HepG2 (cell line): ENCODE results near the gene VCL. TPM values are rescaled to one million over a fixed set of nuclear protein-coding genes. Genes with fewer than 3 reads are reported as not detected.

Experiments used
- ATAC-seq: fragments of 200-7000 bp; cut with Tn5 transposase; 3 replicates; pipeline ENCODE4 v1.9.1; 2020; ENCODE audit warnings: mild to moderate bottlenecking, moderate library complexity
- BruUV-seq: library from RNA; stranded (reverse); fragments of 400-500 nt; replicated peaks from 2 replicates; lab custom pipeline; 2021; lab: Mats Ljungman, UMichigan
- CTCF ChIA-PET: fragments of 300-600 bp; formaldehyde crosslinking; extraction: SDS; loops from one replicate; lab custom pipeline; 2021; ENCODE audit warnings: low total read pairs, inconsistent platforms, low intra/inter-chr PET ratio; lab: Yijun Ruan, JAX
- POLR2A ChIA-PET: fragments of 350-600 bp; sonication (Branson Sonifier 250); formaldehyde crosslinking; loops from one replicate; lab custom pipeline; 2020; ENCODE audit warnings: antibody characterized with exemption, inconsistent platforms; lab: Yijun Ruan, JAX
- DNase-seq: peaks from one replicate; pipeline ENCODE4 v3.0.0-alpha.2; 2015; ENCODE audit warnings: low spot score
- FAIRE-seq: peaks from 3 replicates; lab custom pipeline; 2011; peaks lifted over from hg19 to GRCh38; lab: Jason Lieb, UNC
- H2AFZ ChIP-seq: one replicate; pipeline ENCODE4 v1.6.1; 2011; ENCODE audit warnings: low read length, inconsistent platforms
- H3K27ac ChIP-seq: fragments of 300-600 bp; 3 replicates; pipeline ENCODE4 v1.8.0; 2011; ENCODE audit warnings: mixed run types, mild to moderate bottlenecking, mixed read lengths, low read length, inconsistent platforms; ENCODE audit not compliant: insufficient read depth; ENCODE audit errors: extremely low read length
- H3K27me3 ChIP-seq, 2 experiments: fragments of 200-600 bp in 1 of 2; 2 replicates in 1 of 2; 3 replicates in 1 of 2; pipeline versions ENCODE4 v1.6.0 to v1.8.0; 2011; ENCODE audit warnings: low read length in 2 of 2, mild to moderate bottlenecking in 2 of 2, moderate library complexity in 2 of 2, inconsistent platforms in 1 of 2; ENCODE audit not compliant: insufficient read depth in 2 of 2, control insufficient read depth in 1 of 2
- H3K36me3 ChIP-seq, 2 experiments: fragments of 200-600 bp in 1 of 2; replicated peaks in 1 of 2; 2 replicates in 1 of 2; 3 replicates in 1 of 2; pipeline versions ENCODE4 v1.5.1 to v1.8.0; 2011; ENCODE audit warnings: low read length in 2 of 2, inconsistent platforms in 1 of 2; ENCODE audit not compliant: insufficient read depth in 2 of 2, control insufficient read depth in 1 of 2
- H3K4me1 ChIP-seq: 2 replicates; pipeline ENCODE4 v1.5.1; 2012; ENCODE audit warnings: low read length, inconsistent platforms; ENCODE audit not compliant: insufficient read depth
- H3K4me2 ChIP-seq: 2 replicates; pipeline ENCODE4 v1.6.0; 2011; ENCODE audit warnings: low read depth, low read length, inconsistent platforms
- H3K4me3 ChIP-seq, 3 experiments: fragments of 200-600 bp in 1 of 3; sonication (generic), shearing (Covaris generic) in 1 of 3; replicated peaks in 1 of 3; 2 replicates each; pipeline ENCODE4 v1.5.1; 2011 to 2016; ENCODE audit warnings: low read length in 3 of 3, inconsistent platforms in 2 of 3, low read depth in 2 of 3, mild to moderate bottlenecking in 2 of 3, control low read depth in 1 of 3, mixed read lengths in 1 of 3; ENCODE audit not compliant: insufficient read depth in 1 of 3
- H3K79me2 ChIP-seq: one replicate; pipeline ENCODE4 v1.6.1; 2011; ENCODE audit warnings: low read length, inconsistent platforms; ENCODE audit not compliant: insufficient read depth
- H3K9ac ChIP-seq: 2 replicates; pipeline ENCODE4 v1.6.0; 2011; ENCODE audit warnings: mild to moderate bottlenecking, low read depth, low read length, inconsistent platforms; ENCODE audit not compliant: insufficient read depth
- H3K9me3 ChIP-seq: 2 replicates; pipeline ENCODE4 v1.5.1; 2012; ENCODE audit warnings: mild to moderate bottlenecking, low read length
- H4K20me1 ChIP-seq: 2 replicates; pipeline ENCODE4 v1.6.0; 2011; ENCODE audit warnings: inconsistent platforms, mild to moderate bottlenecking, low read length, moderate library complexity; ENCODE audit not compliant: insufficient read depth
- GLI4 ChIP-seq: sonication (generic); formaldehyde crosslinking; IDR thresholded peaks from 2 replicates; pipeline ENCODE4 v1.5.1; 2020; ENCODE audit warnings: missing genetic modification reagents, mild to moderate bottlenecking, moderate library complexity, borderline replicate concordance
- JARID2 ChIP-seq: sonication (generic); formaldehyde crosslinking; IDR thresholded peaks from 2 replicates; pipeline ENCODE4 v1.8.1; 2023; ENCODE audit warnings: missing genetic modification reagents, inconsistent platforms; ENCODE audit not compliant: insufficient replicate concordance
- KDM2A ChIP-seq: sonication (generic); formaldehyde crosslinking; IDR thresholded peaks from 2 replicates; pipeline ENCODE4 v1.4.0; 2020; ENCODE audit warnings: low read depth, missing genetic modification reagents, borderline replicate concordance
- MATR3 ChIP-seq: sonication (generic); formaldehyde crosslinking; IDR thresholded peaks from 2 replicates; pipeline ENCODE4 v1.4.0; 2020; ENCODE audit warnings: missing genetic modification reagents
- SRSF1 ChIP-seq: fragments of 200-400 bp; formaldehyde crosslinking; optimal IDR thresholded peaks from 2 replicates; pipeline ENCODE3; 2017; ENCODE audit warnings: mild to moderate bottlenecking, low read depth, low read length, moderate library complexity
- TBX2 ChIP-seq: sonication (generic); formaldehyde crosslinking; IDR thresholded peaks from 2 replicates; pipeline ENCODE4 v1.5.0; 2020; ENCODE audit warnings: missing genetic modification reagents, mild to moderate bottlenecking, borderline replicate concordance
- TERF1 ChIP-seq: sonication (generic); formaldehyde crosslinking; IDR thresholded peaks from 2 replicates; pipeline ENCODE4 v1.8.0; 2022; ENCODE audit warnings: mild to moderate bottlenecking, missing genetic modification reagents, moderate library complexity
- THRA ChIP-seq: sonication (generic); formaldehyde crosslinking; IDR thresholded peaks from 2 replicates; pipeline ENCODE4 v1.4.0; 2020; ENCODE audit warnings: missing genetic modification reagents, borderline replicate concordance
- ZFP62 ChIP-seq: sonication (generic); formaldehyde crosslinking; IDR thresholded peaks from 2 replicates; pipeline ENCODE4 v1.4.0; 2020; ENCODE audit warnings: missing genetic modification reagents
- ZMAT3 ChIP-seq: sonication (generic); formaldehyde crosslinking; conservative IDR thresholded peaks from 2 replicates; pipeline ENCODE4 v1.7.0; 2021; ENCODE audit warnings: missing genetic modification reagents
- WGBS: methylation state at CpG from one replicate; pipeline ENCODE4 v1.1.6; 2017; ENCODE audit warnings: low lambda C conversion rate; 5-methylcytosine and 5-hydroxymethylcytosine counted together
- in situ Hi-C: cut with HindIII; loops from 2 replicates; pipeline ENCODE4 v1.10.0; 2017; ENCODE audit warnings: low pct_unique_long_range_greater_than_20kb; ENCODE audit not compliant: extremely low pct_ligation_motif_present
- intact Hi-C: fragments of 100-400 bp; cut with micrococcal nuclease; formaldehyde crosslinking; loops from one replicate; pipeline ENCODE4 v1.10.0; 2022; ENCODE audit not compliant: unreplicated experiment
- polyA plus RNA-seq, 8 experiments: library from polyadenylated mRNA; depleted of rRNA in 3 of 8; stranded (reverse) in 7 of 8; unstranded in 1 of 8; fragments of >200 nt; fragmentation: Illumina TruSeq in 4 of 8; extraction: Trizol in 4 of 8; gene quantifications; 2 replicates each; pipeline versions ENCODE4 v1.2.1 to v1.2.3, GENCODE V29; 2011 to 2016; ENCODE audit warnings: low read depth in 4 of 8, missing spikeins in 1 of 8, mixed read lengths in 1 of 8; ENCODE audit not compliant: insufficient read depth in 1 of 8
- total RNA-seq, 5 experiments: library from RNA; depleted of rRNA; stranded (reverse); fragments of >200 nt; fragmentation: Illumina TruSeq; extraction: Trizol; gene quantifications; 2 replicates each; pipeline ENCODE4 v1.2.3, GENCODE V29; 2016; ENCODE audit warnings: low read depth in 1 of 5
- TF ChIP-seq, protein P1 (sequence below): sonication (generic); formaldehyde crosslinking; IDR thresholded peaks from 2 replicates; pipeline ENCODE4 v1.4.0; 2020; ENCODE audit warnings: mild to moderate bottlenecking, missing genetic modification reagents
- TF ChIP-seq, protein P2 (sequence below): sonication (generic); formaldehyde crosslinking; IDR thresholded peaks from 2 replicates; pipeline ENCODE4 v1.5.0; 2020; ENCODE audit warnings: missing genetic modification reagents

Gene VCL
- total and polyA plus RNA-seq, 2 of the 13 experiments (the other 11 are each of a cell fraction or from before 2014, with no cell fraction given) = 17.3 to 26.9 TPM

- ChIA-PET CTCF (no interaction called here), POLR2A (no interaction called here)
- Histone ChIP-seq H3K4me1 (peaks cover 27% of the 10 kb centered on the region), H4K20me1 (no peaks in the 10 kb centered on the region), H3K4me2 (peak overlapping the region; percentile 43), H3K27me3 (no peaks in the 10 kb centered on the region), H3K36me3 (no peaks in the 10 kb centered on the region), H3K9ac (no peak overlapping the region), H3K9me3 (no peaks in the 10 kb centered on the region), H3K79me2 (no peaks in the 10 kb centered on the region), H3K4me3 (no peak overlapping the region), H2AFZ (no peak overlapping the region), H3K27ac (no peak overlapping the region)
- DNase-seq = no peak
- FAIRE-seq = peak; percentile 4
- ATAC-seq = peak; percentile 82
- TF ChIP-seq, protein P1, sequence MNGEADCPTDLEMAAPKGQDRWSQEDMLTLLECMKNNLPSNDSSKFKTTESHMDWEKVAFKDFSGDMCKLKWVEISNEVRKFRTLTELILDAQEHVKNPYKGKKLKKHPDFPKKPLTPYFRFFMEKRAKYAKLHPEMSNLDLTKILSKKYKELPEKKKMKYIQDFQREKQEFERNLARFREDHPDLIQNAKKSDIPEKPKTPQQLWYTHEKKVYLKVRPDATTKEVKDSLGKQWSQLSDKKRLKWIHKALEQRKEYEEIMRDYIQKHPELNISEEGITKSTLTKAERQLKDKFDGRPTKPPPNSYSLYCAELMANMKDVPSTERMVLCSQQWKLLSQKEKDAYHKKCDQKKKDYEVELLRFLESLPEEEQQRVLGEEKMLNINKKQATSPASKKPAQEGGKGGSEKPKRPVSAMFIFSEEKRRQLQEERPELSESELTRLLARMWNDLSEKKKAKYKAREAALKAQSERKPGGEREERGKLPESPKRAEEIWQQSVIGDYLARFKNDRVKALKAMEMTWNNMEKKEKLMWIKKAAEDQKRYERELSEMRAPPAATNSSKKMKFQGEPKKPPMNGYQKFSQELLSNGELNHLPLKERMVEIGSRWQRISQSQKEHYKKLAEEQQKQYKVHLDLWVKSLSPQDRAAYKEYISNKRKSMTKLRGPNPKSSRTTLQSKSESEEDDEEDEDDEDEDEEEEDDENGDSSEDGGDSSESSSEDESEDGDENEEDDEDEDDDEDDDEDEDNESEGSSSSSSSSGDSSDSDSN (CRISPR knock-in tag) = no peak
- TF ChIP-seq, protein P2, sequence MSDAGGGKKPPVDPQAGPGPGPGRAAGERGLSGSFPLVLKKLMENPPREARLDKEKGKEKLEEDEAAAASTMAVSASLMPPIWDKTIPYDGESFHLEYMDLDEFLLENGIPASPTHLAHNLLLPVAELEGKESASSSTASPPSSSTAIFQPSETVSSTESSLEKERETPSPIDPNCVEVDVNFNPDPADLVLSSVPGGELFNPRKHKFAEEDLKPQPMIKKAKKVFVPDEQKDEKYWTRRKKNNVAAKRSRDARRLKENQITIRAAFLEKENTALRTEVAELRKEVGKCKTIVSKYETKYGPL = peak; percentile 50; the same call in 1 of the 2 replicates
- in situ Hi-C loops = no loop called here
- WGBS = 40% methylated on average over 5 of the region's 6 CpGs
- intact Hi-C loops = no loop called here
- BruUV-seq = no TSS peak
Measured at GRCh38 chr10:73959484-73960243, 38.3 kb upstream of the VCL start.

- no peak overlapping the region for H3K27ac ChIP-seq
- no peaks in the 10 kb centered on the region for H4K20me1 ChIP-seq
- H3K36me3 ChIP-seq = no peaks in the 10 kb centered on the region
- no peak overlapping the region for H3K9ac ChIP-seq
- H3K79me2 ChIP-seq = no peaks in the 10 kb centered on the region
- intact Hi-C loops = no loop called here
- POLR2A ChIA-PET = no interaction called here
- CTCF ChIA-PET = no interaction called here
- DNase-seq (no peak), FAIRE-seq (no peak), ATAC-seq (no peak)
- in situ Hi-C loops = no loop called here
- no peak overlapping the region for H2AFZ ChIP-seq
- no peaks in the 10 kb centered on the region for H3K9me3 ChIP-seq
- H3K4me1 ChIP-seq = peaks cover 34% of the 10 kb centered on the region
- no peak overlapping the region for H3K4me2 ChIP-seq
- no peak overlapping the region for H3K4me3 ChIP-seq
- WGBS = 47% methylated on average over 2 of the region's 2 CpGs
- BruUV-seq = no TSS peak
- no peaks in the 10 kb centered on the region for H3K27me3 ChIP-seq
- TF ChIP-seq TBX2 (CRISPR knock-in tag) (no peak), TERF1 (CRISPR knock-in tag) (no peak), JARID2 (CRISPR knock-in tag) (no peak), GLI4 (CRISPR knock-in tag) (no peak), ZMAT3 (CRISPR knock-in tag) (no peak), ZFP62 (no peak), MATR3 (no peak), SRSF1 (no peak), KDM2A (CRISPR knock-in tag) (no peak), THRA (no peak)
Measured at GRCh38 chr10:73962386-73962785, 35.5 kb upstream of the VCL start.
